ENCODE results near the gene ZMYM1.
"Not testable (repeated sequence)": the region's sequence is repeated elsewhere in the genome, so short reads cannot be mapped to it uniquely, and the experiment has no call there.

ZMYM1 gene

DNA sequence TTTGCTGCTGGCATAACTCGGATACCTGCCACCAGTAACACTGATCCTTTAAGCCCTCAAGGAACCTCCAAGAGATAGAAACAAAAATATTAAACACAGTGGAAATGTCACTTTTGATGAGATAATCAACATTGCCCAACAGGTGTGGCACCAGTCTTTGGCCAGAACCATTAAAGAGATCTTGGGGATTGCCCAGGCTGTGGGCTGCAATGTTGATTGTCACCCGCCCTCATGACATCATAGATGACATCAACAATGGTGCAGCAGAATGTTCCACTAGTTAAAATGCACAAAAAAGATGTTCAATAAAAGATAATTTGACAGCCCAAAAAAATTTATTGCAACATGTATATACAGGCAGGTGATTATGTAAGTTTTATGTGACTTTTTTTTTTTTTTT is 20.2 kb upstream of the ZMYM1 start:
- TF ChIP-seq, protein P1, sequence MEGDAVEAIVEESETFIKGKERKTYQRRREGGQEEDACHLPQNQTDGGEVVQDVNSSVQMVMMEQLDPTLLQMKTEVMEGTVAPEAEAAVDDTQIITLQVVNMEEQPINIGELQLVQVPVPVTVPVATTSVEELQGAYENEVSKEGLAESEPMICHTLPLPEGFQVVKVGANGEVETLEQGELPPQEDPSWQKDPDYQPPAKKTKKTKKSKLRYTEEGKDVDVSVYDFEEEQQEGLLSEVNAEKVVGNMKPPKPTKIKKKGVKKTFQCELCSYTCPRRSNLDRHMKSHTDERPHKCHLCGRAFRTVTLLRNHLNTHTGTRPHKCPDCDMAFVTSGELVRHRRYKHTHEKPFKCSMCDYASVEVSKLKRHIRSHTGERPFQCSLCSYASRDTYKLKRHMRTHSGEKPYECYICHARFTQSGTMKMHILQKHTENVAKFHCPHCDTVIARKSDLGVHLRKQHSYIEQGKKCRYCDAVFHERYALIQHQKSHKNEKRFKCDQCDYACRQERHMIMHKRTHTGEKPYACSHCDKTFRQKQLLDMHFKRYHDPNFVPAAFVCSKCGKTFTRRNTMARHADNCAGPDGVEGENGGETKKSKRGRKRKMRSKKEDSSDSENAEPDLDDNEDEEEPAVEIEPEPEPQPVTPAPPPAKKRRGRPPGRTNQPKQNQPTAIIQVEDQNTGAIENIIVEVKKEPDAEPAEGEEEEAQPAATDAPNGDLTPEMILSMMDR (IDR thresholded peaks at IDR 0.05), result no peak
- Histone ChIP-seq H3K9me3 (no peaks in the 10 kb centered on the region), H3K4me3 (ENCODE audit: low read depth in 1 of 2, low read length in 1 of 2) (no peak overlapping the region), H3K36me3 (no peaks in the 10 kb centered on the region), H3K4me1 (ENCODE audit: control insufficient read depth in 1 of 2, insufficient read depth in 1 of 2, low read depth in 1 of 2, low read length in 1 of 2) (no peaks in the 10 kb centered on the region), H3K27me3 (no peaks in the 10 kb centered on the region), H3K27ac (no peak overlapping the region)

- H3K4me1 ChIP-seq (ENCODE audit: control insufficient read depth in 1 of 2, insufficient read depth in 1 of 2, low read depth in 1 of 2, low read length in 1 of 2), result no peaks in the 10 kb centered on the region
- TF ChIP-seq, protein P1 (IDR thresholded peaks at IDR 0.05), result no peak
- H3K27ac ChIP-seq, result no peak overlapping the region
- H3K36me3 ChIP-seq, result no peaks in the 10 kb centered on the region
- no peaks in the 10 kb centered on the region for H3K27me3 ChIP-seq
- H3K9me3 ChIP-seq, result no peaks in the 10 kb centered on the region
- H3K4me3 ChIP-seq (ENCODE audit: low read depth in 1 of 2, low read length in 1 of 2), result no peak overlapping the region
Observed at GRCh38 chr1:35062518-35063196, 16.5 kb upstream of the ZMYM1 start.

- no peak overlapping the region for H3K27ac ChIP-seq
- TF ChIP-seq, protein P1 (IDR thresholded peaks at IDR 0.05), result no peak
Observed at GRCh38 chr1:35064265-35064664, 14.9 kb upstream of the ZMYM1 start.

GRCh38 chr1:35069746-35070145 is 9.4 kb upstream of the ZMYM1 start:
- H3K27me3 ChIP-seq, result no peaks in the 10 kb centered on the region
- TF ChIP-seq, protein P1 (IDR thresholded peaks at IDR 0.05), result no peak
- no peak overlapping the region for H3K27ac ChIP-seq
- no peaks in the 10 kb centered on the region for H3K36me3 ChIP-seq
- no peaks in the 10 kb centered on the region for H3K9me3 ChIP-seq
- H3K4me1 ChIP-seq (ENCODE audit: control insufficient read depth in 1 of 2, insufficient read depth in 1 of 2, low read depth in 1 of 2, low read length in 1 of 2), result no peaks in the 10 kb centered on the region
- no peak overlapping the region for H3K4me3 ChIP-seq (ENCODE audit: low read depth in 1 of 2, low read length in 1 of 2)

More at GRCh38 chr1:35064265-35064664, 14.9 kb upstream of the ZMYM1 start:
- no peaks in the 10 kb centered on the region for H3K27me3 ChIP-seq
- H3K9me3 ChIP-seq, result no peaks in the 10 kb centered on the region
- H3K36me3 ChIP-seq, result no peaks in the 10 kb centered on the region
- H3K4me1 ChIP-seq (ENCODE audit: control insufficient read depth in 1 of 2, insufficient read depth in 1 of 2, low read depth in 1 of 2, low read length in 1 of 2), result no peaks in the 10 kb centered on the region
- H3K4me3 ChIP-seq (ENCODE audit: low read depth in 1 of 2, low read length in 1 of 2), result no peak overlapping the region

DNA sequence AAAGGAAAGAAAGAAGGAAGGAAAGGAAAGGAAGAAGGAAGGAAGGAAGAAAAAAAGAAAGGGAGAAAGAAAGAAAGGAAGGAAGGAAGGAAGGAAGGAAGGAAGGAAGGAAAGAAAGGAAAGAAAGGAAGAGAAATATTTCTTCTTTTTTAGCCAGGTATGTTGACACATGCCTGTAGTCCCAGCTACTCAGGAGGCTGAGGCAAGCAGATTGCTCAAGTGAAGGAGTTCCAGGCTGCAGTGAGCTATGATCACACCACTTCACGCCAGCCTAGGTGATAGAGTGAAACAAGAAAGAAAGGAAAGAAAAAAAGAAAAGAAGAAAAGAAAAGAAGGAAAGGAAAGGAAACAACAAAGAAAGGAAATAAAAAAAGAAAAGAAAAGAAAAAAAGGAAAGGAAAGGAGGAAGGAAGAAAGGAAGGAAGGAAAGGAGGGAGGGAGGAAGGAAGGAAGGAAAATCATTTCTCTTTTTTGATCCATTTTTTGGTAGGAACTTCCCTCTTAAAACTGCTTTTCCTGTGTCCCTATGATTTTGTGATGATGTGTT is 5.8 kb upstream of the ZMYM1 start:
- Histone ChIP-seq H3K27ac (no peak overlapping the region), H3K36me3 (no peaks in the 10 kb centered on the region), H3K4me1 (ENCODE audit: control insufficient read depth in 1 of 2, insufficient read depth in 1 of 2, low read depth in 1 of 2, low read length in 1 of 2) (no peaks in the 10 kb centered on the region), H3K27me3 (peaks cover 11% of the 10 kb centered on the region), H3K9me3 (no peaks in the 10 kb centered on the region), H3K4me3 (ENCODE audit: low read depth in 1 of 2, low read length in 1 of 2) (no peak overlapping the region)
- TF ChIP-seq, protein P1 (IDR thresholded peaks at IDR 0.05), result no peak

- Histone ChIP-seq H3K4me1 (ENCODE audit: control insufficient read depth in 1 of 2, insufficient read depth in 1 of 2, low read depth in 1 of 2, low read length in 1 of 2) (peaks cover 9 to 10% of the 10 kb centered on the region in 2 experiments), H3K27me3 (peaks cover 11% of the 10 kb centered on the region)
- H3K9me3 ChIP-seq; H3K27ac ChIP-seq; H3K36me3 ChIP-seq; H3K4me3 ChIP-seq (ENCODE audit: low read depth in 1 of 2, low read length in 1 of 2): not testable (repeated sequence)
Observed at GRCh38 chr1:35076426-35076825, 2.8 kb upstream of the ZMYM1 start.

Measured in neutrophil (primary cell).